Fibroblast of skin of right quadriceps (primary cell): Measurements from ENCODE around the gene PTPN9.
"Not testable (repeated sequence)": the region's sequence is repeated elsewhere in the genome, so short reads cannot be mapped to it uniquely, and the experiment has no call there.

Source experiments
- DNase-seq: peaks from one replicate; pipeline ENCODE4 v3.0.0-alpha.2; 2013

Gene PTPN9

GRCh38 chr15:75582943-75583342, 3.8 kb upstream of the PTPN9 start:
- DNase-seq, result not testable (repeated sequence)

DNA sequence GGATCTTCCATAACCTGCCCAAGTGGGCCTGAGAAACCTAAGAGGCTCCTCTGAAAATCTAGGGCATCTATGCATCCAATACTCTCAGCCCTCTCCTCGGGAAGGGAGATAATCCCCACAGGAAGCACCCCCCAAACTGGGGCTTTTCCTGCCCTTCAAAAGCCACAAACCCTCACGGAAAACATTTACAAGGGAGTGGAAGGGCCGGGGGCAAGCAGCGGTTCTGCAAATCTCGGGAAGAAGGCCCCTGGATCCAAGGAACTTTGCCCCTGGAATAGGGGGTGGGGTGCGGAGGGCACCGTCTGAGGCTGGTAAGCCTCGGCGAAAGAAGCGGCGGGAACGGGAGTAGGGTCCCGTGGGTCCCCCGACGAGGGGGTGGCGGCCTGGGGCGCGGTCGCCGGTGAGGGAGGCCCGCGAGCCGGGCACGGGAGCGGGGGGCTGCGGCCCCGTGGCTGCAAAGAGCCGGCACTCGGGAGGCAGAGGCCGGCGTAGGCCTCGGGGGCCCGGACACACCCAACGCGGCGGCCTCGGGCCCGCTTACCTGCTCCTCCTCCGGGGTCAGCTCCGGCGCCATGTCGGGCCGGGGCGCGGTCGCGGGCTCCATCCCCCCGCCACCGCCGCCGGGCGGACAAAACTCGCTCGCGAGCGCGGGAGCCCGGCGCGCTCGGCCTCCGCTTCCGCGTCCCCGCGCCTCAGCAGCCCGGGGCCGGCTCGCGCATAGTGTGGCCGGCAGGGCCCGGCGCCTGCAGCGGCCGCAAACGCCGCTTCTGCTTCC, 755 bp downstream of the PTPN9 start:
- peak; percentile 20 for DNase-seq

DNA sequence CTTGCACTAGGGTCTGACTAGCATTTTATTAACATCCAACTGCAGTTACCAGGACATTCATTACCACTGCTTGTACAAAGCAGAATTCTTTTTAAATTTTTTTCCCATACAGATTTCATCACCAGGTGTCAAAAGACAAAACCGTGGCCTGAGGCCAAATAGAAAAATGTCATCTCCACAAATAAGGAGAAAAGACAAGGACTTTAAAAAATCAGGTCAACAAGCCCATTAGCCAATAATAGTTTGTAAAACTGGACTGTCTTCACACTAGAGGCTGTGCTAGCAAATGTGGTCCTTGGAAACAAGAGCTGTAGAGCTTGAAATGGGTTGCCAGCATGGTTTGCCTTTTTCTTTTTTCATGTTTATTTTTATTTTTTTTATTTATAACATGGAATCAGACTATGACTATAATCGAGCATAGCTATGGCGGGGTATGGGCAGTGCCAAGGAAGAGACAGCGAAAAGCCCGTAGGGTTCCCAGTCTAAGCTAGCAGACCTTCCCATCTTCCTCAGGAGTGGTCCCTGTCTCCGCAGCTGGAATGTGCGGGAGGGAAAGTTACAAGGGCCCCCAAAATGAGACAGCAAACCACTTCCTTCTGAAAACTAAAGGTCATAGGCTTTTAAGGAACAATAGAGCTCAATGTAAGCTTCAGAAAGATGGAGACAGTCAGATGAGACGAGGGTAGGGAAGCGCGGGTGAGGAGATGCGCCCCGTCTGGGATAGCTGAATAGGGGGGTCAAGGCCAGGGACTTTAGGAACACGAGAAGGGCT, 1.5 kb downstream of the PTPN9 start:
- DNase-seq, result peak; percentile 15

DNA sequence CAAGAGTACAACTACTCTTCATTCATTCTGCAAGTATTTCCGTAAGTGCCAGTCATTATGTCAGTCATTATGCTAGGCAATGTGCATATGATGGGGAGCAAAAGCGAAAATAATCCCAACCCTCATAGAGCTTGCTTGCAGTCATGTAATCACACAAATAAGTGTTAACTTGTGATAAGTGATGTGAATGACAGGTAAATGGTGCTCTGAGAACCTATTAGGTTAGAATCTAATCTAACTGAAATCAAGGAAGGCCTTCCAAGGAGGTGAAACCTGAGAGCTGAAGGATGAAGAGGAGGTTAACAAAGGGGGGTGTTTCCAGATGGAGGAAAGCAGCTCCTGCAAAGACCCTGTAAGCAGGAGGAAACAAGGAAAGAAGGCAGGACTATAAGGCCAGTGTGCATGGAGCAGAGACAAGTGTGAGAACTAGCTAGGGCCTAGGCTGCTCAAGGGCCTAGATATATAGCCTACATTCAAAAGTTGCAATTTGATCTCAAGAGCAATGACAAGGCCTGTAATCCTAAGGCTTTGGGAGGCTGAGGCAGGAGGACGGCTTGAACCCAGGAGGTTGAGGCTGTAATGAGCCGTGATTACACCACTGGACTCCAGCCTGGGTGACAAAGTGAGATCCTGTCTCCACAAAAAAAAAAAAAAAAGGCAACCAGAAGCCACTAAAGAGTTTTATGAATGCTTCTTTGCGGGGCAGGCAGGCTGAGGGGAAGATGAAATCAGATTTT, 5.3 kb downstream of the PTPN9 start:
- no peak for DNase-seq

DNA sequence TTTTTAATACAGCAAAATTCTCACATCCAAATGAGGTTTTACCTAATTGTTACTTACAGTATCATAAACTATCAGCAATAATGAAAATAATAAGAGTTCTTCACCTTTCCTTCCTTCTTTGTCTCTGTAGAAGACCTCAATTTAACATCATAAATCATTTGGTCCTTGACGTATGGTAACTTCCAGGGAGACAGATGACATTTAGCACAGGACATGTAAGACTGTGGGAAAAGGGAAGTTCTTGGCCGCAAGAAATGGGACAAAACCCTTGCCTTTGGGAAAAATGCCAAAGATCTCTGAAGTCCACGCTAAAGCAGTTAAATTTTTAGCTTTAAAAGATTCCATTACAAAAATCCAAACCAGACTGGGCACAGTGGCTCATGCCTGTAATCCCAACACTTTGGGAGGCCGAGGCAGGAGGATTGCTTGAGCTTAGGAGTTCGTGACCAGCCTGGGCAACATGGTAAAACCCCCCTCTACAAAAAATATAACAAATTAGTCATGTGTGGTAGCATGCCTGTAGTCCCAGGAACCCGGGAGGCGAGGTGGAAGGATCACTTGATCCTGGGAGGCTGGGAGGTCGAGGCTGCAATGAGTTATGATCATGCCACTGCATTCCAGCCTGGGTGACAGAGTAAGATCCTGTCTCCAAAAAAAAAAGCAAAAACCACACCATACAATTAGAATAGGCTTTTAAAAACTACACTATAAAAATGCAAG, 8.8 kb downstream of the PTPN9 start:
- DNase-seq, result peak; percentile 8

- DNase-seq, result no peak
Measured at GRCh38 chr15:75565062-75565970, 13.8 kb downstream of the PTPN9 start.

DNA sequence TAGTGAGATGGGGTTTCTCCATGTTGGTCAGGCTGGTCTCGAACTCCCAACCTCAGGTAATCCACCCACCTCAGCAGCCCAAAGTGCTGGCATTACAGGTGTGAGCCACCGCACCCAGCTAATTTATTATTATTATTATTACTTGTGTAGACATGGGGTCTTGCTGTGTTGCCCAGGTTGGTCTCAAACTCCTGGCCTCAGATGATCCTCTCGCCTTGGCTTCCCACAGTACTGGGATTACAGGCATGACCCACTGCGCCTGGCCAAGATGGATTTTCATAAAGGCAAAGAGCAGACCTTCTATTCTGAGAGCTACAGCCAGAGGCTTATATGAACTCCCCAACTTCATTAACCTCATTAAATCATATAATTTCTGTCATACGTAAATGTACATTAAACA, 17.2 kb downstream of the PTPN9 start:
- DNase-seq, result no peak

DNA sequence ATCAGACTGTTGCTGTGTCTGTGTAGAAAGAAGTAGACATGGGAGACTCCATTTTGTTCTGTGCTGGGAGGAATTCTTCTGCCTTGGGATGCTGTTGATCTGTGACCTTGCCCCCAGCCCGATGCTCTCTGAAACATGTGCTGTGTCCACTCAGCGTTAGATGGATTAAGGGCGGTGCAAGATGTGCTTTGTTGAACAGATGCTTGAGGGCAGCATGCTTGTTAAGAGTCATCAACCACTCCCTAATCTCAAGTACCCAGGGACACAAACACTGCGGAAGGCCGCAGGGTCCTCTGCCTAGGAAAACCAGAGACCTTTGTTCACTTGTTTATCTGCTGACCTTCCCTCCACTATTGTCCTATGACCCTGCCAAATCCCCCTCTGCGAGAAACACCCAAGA, 19.8 kb downstream of the PTPN9 start:
- not testable (repeated sequence) for DNase-seq

- not testable (repeated sequence) for DNase-seq
Measured at GRCh38 chr15:75558955-75559354, 20.2 kb downstream of the PTPN9 start.

- peak; percentile 67 for DNase-seq
Measured at GRCh38 chr15:75554717-75555116, 24.4 kb downstream of the PTPN9 start.

DNA sequence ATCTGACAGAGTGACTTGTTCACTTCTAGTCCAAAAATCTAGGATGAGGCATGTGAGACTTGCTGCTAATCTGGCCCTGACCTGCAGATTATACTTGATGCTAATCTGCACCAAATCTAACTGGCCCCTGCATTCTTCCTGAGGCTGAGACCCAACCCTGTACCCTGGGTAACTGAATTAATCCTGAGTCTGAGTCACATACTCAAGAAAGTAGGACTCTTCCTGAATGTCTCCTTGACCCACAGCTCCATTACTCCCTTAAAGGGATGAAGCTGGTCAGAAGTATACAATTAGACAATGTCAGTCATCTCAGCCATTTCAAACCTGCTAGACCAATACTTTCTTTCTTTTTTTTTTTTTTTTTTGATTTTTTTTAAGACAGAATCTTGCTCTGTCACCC, 25.5 kb downstream of the PTPN9 start:
- no peak for DNase-seq

DNA sequence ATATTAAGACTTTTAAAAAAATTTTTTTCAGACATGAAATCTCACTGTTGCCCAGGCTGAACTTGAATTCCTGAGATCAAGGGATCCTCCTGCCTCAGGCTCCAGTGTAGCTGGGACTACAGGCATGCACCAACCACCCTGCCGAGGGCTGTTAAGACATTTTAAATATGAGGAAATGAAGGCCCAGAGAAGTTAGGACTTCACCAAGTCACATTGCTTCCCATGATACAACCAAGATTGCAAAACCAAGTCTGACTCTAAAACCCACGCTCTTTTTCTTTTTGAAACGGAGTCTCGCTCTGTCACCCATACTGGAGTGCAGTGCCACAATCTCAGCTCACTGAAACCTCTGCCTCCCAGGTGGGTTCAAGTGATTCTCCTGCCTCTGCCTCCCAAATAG, 28.0 kb downstream of the PTPN9 start:
- no peak for DNase-seq

DNA sequence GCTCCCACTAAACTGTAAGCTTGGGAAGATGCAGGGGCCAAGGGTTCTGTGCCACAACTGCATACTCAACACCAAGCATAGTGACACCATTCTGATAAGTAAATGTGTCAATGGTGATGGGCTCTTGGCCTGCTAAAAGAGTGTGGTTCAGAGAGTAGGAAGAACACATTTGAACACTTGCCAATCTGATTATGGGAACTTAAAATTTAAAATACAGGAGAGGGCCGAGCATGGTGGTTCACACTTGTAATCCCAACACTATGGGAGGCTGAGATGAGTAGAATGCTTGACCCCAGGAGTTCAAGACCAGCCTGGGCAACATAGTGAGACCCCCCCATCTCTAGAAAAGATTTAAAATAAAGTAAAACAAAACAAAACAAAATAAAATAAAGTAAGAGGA, 34.1 kb downstream of the PTPN9 start:
- no peak for DNase-seq

DNA sequence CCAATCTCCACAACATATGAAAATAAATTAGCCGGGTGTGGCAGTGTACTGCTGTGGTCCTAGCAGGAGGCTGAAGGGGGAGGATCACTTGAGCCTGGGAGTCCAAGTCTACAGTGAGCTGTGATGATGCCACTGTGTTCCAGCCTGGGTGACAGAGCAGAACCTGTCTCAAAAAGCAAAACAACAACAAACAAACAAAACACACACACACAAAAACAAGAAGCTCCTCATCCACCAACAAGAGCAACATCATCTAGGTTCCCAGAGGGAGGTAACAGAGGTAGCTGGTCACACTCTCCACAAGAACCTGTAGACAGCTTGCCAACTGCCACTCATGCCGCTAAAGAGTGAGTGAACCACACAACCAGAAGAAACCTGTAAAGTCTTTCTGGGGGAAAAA, 34.8 kb downstream of the PTPN9 start:
- no peak for DNase-seq

DNA sequence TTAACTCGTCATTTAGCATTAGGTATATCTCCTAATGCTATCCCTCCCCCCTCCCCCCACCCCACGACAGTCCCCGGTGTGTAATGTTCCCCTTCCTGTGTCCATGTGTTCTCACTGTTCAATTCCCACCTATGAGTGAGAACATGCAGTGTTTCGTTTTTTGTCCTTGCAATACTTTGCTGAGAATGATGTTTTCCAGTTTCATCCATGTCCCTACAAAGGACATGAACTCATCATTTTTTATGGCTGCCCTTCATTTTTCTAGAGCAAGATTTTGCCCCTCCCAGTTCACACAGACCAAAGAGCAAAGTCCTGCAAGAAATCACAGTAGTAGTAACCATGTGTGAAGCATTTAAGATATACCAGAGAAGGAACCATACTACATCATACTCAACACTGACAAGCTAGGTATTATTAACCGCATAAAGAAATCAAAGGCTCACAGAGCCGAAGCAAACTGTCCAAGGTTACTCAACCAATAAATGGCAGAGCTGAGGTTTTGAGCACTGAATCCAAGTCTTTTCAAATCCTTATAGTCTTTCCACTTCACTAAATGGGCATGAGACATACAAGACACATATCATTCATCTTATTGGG, 36.1 kb downstream of the PTPN9 start:
- DNase-seq, result not testable (repeated sequence)

- no peak for DNase-seq
Measured at GRCh38 chr15:75542386-75542797, 36.7 kb downstream of the PTPN9 start.

- DNase-seq, result no peak
Measured at GRCh38 chr15:75538376-75538775, 40.7 kb downstream of the PTPN9 start.

- DNase-seq, result no peak
Measured at GRCh38 chr15:75533945-75534344, 45.2 kb downstream of the PTPN9 start.

- peak; percentile 19 for DNase-seq
Measured at GRCh38 chr15:75532413-75533250, 46.5 kb downstream of the PTPN9 start.

GRCh38 chr15:75531041-75531450, 48.1 kb downstream of the PTPN9 start:
- DNase-seq, result peak; percentile 32
